Measurements from ENCODE around the gene MYH3.
A peak's percentile ranks its signal among the peaks of the same experiment; 100 is the strongest.

MYH3 gene

DNA sequence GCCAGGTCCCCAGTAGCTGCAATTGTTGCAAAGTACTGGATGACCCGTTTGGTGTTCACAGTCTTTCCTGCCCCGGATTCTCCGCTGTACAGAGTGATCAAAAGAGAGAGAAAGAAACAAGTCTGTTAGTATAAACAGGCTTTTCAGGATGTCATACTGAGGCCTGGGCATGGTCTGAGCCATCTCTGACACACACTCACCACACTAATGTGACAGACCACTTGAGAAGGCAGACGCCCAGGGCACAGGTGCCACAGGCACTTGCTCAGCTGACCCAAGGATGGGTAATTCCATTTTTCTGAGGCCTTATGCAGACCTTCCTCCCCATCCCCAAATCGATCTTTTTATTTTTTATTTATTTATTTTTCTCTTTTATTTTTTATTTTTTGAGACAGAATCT, 7.5 kb downstream of the MYH3 start:
- no peak overlapping the region for H3K4me3 ChIP-seq (ENCODE audit: low read length)
- TF ChIP-seq, protein P1, sequence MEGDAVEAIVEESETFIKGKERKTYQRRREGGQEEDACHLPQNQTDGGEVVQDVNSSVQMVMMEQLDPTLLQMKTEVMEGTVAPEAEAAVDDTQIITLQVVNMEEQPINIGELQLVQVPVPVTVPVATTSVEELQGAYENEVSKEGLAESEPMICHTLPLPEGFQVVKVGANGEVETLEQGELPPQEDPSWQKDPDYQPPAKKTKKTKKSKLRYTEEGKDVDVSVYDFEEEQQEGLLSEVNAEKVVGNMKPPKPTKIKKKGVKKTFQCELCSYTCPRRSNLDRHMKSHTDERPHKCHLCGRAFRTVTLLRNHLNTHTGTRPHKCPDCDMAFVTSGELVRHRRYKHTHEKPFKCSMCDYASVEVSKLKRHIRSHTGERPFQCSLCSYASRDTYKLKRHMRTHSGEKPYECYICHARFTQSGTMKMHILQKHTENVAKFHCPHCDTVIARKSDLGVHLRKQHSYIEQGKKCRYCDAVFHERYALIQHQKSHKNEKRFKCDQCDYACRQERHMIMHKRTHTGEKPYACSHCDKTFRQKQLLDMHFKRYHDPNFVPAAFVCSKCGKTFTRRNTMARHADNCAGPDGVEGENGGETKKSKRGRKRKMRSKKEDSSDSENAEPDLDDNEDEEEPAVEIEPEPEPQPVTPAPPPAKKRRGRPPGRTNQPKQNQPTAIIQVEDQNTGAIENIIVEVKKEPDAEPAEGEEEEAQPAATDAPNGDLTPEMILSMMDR (IDR thresholded peaks at IDR 0.05; ENCODE audit: insufficient read depth, low read depth, low read length, missing control alignments): no peak
- no peak for DNase-seq (ENCODE audit: low read depth)

DNA sequence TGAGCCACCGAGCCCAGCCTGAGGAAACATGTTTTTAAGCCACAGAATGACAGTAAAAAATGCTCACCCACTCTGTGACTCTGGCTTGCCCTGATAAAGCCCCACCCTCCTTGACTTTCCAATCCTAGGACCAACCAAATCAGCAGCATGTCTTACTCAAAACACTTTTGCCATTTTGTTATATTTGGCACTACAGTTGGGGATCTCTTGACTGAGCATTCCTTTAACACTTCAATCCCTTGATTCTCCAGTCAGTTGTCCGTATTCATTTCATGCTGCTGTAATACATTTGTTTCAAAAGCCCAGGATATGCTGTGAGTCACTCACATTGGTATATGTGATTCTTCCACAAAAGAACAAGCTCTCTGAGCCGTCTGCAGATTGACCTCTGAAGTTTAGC, 8.2 kb downstream of the MYH3 start:
- no peak overlapping the region for H3K4me3 ChIP-seq (ENCODE audit: low read length)
- DNase-seq (ENCODE audit: low read depth): peak; percentile 14
- TF ChIP-seq, protein P1 (IDR thresholded peaks at IDR 0.05; ENCODE audit: insufficient read depth, low read depth, low read length, missing control alignments): no peak

DNA sequence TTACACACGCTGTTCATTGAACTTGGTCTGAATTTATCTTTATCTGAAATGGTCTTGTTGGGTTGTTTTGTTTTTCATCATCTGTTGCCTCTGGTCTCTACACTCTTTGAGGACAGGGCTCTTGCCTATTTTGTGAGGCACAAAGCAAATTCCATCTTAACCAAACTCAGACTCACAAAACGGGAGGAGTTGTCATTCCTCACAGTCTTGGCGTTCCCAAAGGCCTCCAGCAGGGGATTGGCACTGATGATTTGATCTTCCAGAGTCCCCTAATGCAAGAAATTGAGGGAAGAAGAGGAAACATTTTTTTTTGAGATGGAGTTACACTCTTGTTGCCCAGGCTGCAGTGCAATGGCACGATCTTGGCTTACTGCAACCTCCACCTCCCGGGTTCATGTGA, 8.7 kb downstream of the MYH3 start:
- H3K4me3 ChIP-seq (ENCODE audit: low read length): no peak overlapping the region
- DNase-seq (ENCODE audit: low read depth): no peak
- TF ChIP-seq, protein P1 (IDR thresholded peaks at IDR 0.05; ENCODE audit: insufficient read depth, low read depth, low read length, missing control alignments): no peak

DNA sequence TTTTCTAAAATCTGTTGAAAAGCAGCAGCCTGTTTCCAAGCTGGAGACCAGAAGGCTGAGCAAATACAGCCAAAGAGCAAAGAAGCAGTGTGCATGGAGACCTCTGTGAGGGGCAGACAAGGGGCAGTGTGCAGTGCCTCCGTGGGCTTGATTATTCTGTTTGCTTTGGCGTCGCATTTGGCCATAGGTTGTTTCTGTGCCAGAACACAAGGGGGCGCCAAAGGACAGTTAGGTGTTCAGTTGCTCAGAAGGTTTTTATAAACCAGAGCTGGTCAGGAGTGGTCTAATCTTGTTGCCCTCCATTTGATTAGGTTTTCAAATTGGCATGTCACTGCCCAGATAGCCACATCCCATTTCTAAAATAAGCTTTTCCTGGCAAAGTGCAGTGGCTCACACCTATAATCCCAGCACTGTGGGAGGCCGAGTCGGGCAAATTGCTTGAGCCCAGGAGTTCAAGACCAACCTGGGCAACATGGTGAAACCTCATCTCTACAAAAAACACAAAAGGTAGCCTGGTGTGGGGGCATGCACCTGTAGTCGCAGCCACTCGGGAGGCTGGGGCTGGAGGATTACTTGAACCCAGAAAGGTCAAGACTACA, 10.6 kb downstream of the MYH3 start:
- TF ChIP-seq, protein P1 (IDR thresholded peaks at IDR 0.05; ENCODE audit: insufficient read depth, low read depth, low read length, missing control alignments): peak; percentile 90
- peak; percentile 76 for DNase-seq (ENCODE audit: low read depth)
- H3K4me3 ChIP-seq (ENCODE audit: low read length): no peak overlapping the region

DNA sequence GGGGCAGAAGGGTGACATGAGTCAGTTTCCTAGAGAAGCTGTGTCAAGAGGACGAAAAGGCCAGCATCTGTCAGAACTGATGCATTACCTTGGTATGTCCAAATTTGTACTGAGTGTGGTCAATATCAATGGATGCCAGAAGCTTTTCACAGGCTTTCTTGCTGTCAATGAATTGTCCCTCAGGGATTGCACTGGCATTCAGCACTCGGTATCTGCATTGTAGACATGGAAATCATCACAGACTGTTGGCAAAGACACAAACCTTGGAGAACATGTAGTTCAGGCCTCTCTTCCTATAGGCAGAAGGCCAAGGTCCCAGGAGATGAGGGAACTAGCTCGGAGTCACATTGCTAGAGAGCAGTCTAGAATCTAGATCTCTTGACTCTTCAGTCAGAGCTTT, 16.6 kb downstream of the MYH3 start:
- TF ChIP-seq, protein P1 (IDR thresholded peaks at IDR 0.05; ENCODE audit: insufficient read depth, low read depth, low read length, missing control alignments): no peak
- no peak overlapping the region for H3K4me3 ChIP-seq (ENCODE audit: low read length)
- no peak for DNase-seq (ENCODE audit: low read depth)

DNA sequence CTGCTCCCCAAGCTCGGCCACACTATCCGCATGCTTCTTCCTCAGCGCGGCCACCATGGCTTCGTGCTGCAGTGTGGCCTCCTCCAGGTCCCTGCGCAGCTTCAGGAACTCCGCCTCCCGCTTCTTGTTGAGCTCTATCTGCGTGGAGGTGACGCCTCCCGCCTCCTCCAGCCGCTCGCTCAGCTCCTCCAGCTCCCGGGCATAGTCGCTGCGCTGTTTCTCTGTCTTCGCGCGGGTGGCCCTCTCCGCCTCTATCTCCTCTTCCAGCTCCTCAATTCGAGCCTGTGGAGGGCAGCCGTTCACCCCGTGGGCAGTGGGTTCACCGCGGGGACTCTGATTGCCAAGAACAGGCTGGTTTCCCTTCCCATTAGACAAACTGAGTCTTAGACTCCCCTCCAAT, 19.0 kb downstream of the MYH3 start:
- no peak for DNase-seq (ENCODE audit: low read depth)
- TF ChIP-seq, protein P1 (IDR thresholded peaks at IDR 0.05; ENCODE audit: insufficient read depth, low read depth, low read length, missing control alignments): no peak
- H3K4me3 ChIP-seq (ENCODE audit: low read length): no peak overlapping the region

DNA sequence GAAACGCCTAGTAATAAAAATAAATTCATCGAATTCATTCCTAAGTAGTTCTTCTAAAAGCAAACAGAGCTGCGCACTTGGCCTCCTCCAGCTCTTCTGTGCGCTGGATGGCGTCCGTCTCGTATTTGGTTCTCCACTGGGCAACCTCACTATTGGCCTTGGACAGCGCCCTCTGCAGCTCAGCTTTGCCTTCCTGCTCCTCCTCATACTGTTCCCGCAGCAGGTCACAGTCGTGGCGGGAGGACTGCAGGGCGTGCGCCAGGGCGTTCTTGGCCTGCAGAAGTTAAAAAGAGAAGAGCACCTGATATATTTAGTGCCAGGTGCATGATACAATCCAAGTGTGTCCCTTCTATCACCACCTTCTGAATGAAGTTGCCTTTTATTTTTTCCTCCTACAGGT, 21.8 kb downstream of the MYH3 start:
- TF ChIP-seq, protein P1 (IDR thresholded peaks at IDR 0.05; ENCODE audit: insufficient read depth, low read depth, low read length, missing control alignments): no peak
- no peak overlapping the region for H3K4me3 ChIP-seq (ENCODE audit: low read length)
- DNase-seq (ENCODE audit: low read depth): no peak

Data from epithelial cell of esophagus (primary cell).